Keratinocyte (primary cell): ENCODE measurements around the gene C6orf52. TPM values are rescaled to one million over a fixed set of nuclear protein-coding genes. Genes with fewer than 3 reads are reported as not detected.

Source experiments
- DNase-seq: peaks from one replicate; pipeline ENCODE4 v3.0.0-alpha.2; 2011; ENCODE audit warnings: low read depth, missing footprints, low spot score
- FAIRE-seq: peaks from 2 replicates; lab custom pipeline; 2011; peaks lifted over from hg19 to GRCh38; lab: Jason Lieb, UNC
- H2AFZ ChIP-seq: 2 replicates; pipeline ENCODE4 v1.6.0; 2012; ENCODE audit warnings: low read length, control low read depth, inconsistent platforms; ENCODE audit not compliant: control insufficient read depth
- H3K27ac ChIP-seq: 2 replicates; pipeline ENCODE4 v1.5.1; 2011; ENCODE audit warnings: low read length; ENCODE audit not compliant: control insufficient read depth, insufficient read depth
- H3K27me3 ChIP-seq: 3 replicates; pipeline ENCODE4 v1.6.0; 2011; ENCODE audit warnings: low read length; ENCODE audit not compliant: control insufficient read depth, insufficient read depth; ENCODE audit errors: extremely low read depth
- H3K36me3 ChIP-seq, 2 experiments: 2 replicates in 1 of 2; 3 replicates in 1 of 2; pipeline ENCODE4 v1.5.1; 2011; ENCODE audit warnings: low read length in 2 of 2, mild to moderate bottlenecking in 1 of 2; ENCODE audit not compliant: control insufficient read depth in 2 of 2, insufficient read depth in 2 of 2; ENCODE audit errors: extremely low read depth in 1 of 2
- H3K4me1 ChIP-seq: 3 replicates; pipeline ENCODE4 v1.5.1; 2011; ENCODE audit warnings: low read length; ENCODE audit not compliant: control insufficient read depth, insufficient read depth; ENCODE audit errors: extremely low read depth
- H3K4me2 ChIP-seq: 3 replicates; pipeline ENCODE4 v1.6.0; 2011; ENCODE audit warnings: low read depth, low read length; ENCODE audit not compliant: control insufficient read depth, insufficient read depth; ENCODE audit errors: extremely low read depth
- H3K4me3 ChIP-seq, 3 experiments: fragments of 200-600 bp in 1 of 3; sonication (generic) in 1 of 3; 2 replicates in 2 of 3; 3 replicates in 1 of 3; pipeline ENCODE4 v1.5.1; 2011 to 2016; ENCODE audit warnings: low read length in 3 of 3, mild to moderate bottlenecking in 3 of 3, control low read depth in 2 of 3, inconsistent platforms in 1 of 3, low read depth in 1 of 3, mixed read lengths in 1 of 3, mixed run types in 1 of 3, moderate library complexity in 1 of 3; ENCODE audit not compliant: control insufficient read depth in 2 of 3, insufficient read depth in 2 of 3; ENCODE audit errors: extremely low read depth in 1 of 3
- H3K79me2 ChIP-seq: 2 replicates; pipeline ENCODE4 v1.6.0; 2012; ENCODE audit warnings: low read length; ENCODE audit not compliant: control insufficient read depth, insufficient read depth
- H3K9ac ChIP-seq: 3 replicates; pipeline ENCODE4 v1.6.0; 2011; ENCODE audit warnings: low read length; ENCODE audit not compliant: control insufficient read depth, insufficient read depth; ENCODE audit errors: extremely low read depth
- H3K9me1 ChIP-seq: 3 replicates; pipeline ENCODE4 v1.6.0; 2011; ENCODE audit warnings: low read length; ENCODE audit not compliant: control insufficient read depth, insufficient read depth; ENCODE audit errors: extremely low read depth
- H3K9me3 ChIP-seq: 2 replicates; pipeline ENCODE4 v1.5.1; 2012; ENCODE audit warnings: low read depth, low read length; ENCODE audit not compliant: control insufficient read depth
- H4K20me1 ChIP-seq: 3 replicates; pipeline ENCODE4 v1.6.0; 2011; ENCODE audit warnings: low read length; ENCODE audit not compliant: control insufficient read depth, insufficient read depth; ENCODE audit errors: extremely low read depth
- CTCF ChIP-seq, 3 experiments: IDR thresholded peaks in 1 of 3; conservative IDR thresholded peaks in 1 of 3; optimal IDR thresholded peaks in 1 of 3; 2 replicates in 2 of 3; 3 replicates in 1 of 3; pipeline versions ENCODE3 to v1.5.1; 2011; ENCODE audit warnings: low read length in 3 of 3, mild to moderate bottlenecking in 3 of 3, moderate library complexity in 2 of 3, control low read depth in 1 of 3, inconsistent platforms in 1 of 3; ENCODE audit not compliant: insufficient read depth in 2 of 3; ENCODE audit errors: extremely low read depth in 1 of 3
- EZH2 ChIP-seq: IDR thresholded peaks from one replicate; pipeline ENCODE4 v1.6.1; 2012; ENCODE audit warnings: inconsistent platforms, mild to moderate bottlenecking, low read length, moderate library complexity
- dilution Hi-C: fragments of 300-500 bp; cut with MboI; formaldehyde crosslinking; loops from one replicate; pipeline ENCODE4 v1.7.0; 2020; ENCODE audit warnings: low sequenced_read_pairs; ENCODE audit not compliant: extremely low pct_ligation_motif_present
- polyA plus RNA-seq, 5 experiments: library from polyadenylated mRNA; depleted of rRNA in 3 of 5; stranded (reverse) in 3 of 5; stranded (forward) in 1 of 5; unstranded in 1 of 5; fragments of >200 nt; gene quantifications; 1 replicate in 1 of 5; 2 replicates in 3 of 5; 3 replicates in 1 of 5; pipeline versions ENCODE4 v1.2.1 to v1.2.3, GENCODE V29; 2011 to 2012; ENCODE audit warnings: missing spikeins in 2 of 5, low read depth in 1 of 5, low replicate concordance in 1 of 5

Gene C6orf52
- polyA plus RNA-seq, 1 donor (not counting 4 experiments of a cell fraction or from before 2014, with no cell fraction given), result not detected

GRCh38 chr6:10630178-10630577, 64.2 kb downstream of the C6orf52 start:
- no peak overlapping the region for H3K4me3 ChIP-seq
- FAIRE-seq (no peak), DNase-seq (no peak)
- H3K9me1 ChIP-seq, result no peaks in the 10 kb centered on the region
- peaks cover 0 to 3% of the 10 kb centered on the region in 2 experiments for H3K36me3 ChIP-seq
- no peaks in the 10 kb centered on the region for H3K9me3 ChIP-seq
- no peak for TF ChIP-seq CTCF (optimal IDR thresholded peaks at IDR 0.05 in 1 of 3, IDR thresholded peaks at IDR 0.05 in 1 of 3, conservative IDR thresholded peaks at IDR 0.05 in 1 of 3; ENCODE audit: extremely low read depth in 1 of 3, insufficient read depth in 2 of 3, low read length in 3 of 3)
- no peak for TF ChIP-seq EZH2
- no peak overlapping the region for H3K4me2 ChIP-seq
- H4K20me1 ChIP-seq, result no peaks in the 10 kb centered on the region
- H3K79me2 ChIP-seq, result no peaks in the 10 kb centered on the region
- dilution Hi-C loops, result no loop called here
- H2AFZ ChIP-seq, result no peak overlapping the region
- peaks cover 12% of the 10 kb centered on the region for H3K4me1 ChIP-seq
- H3K27ac ChIP-seq, result no peak overlapping the region
- no peaks in the 10 kb centered on the region for H3K27me3 ChIP-seq
- H3K9ac ChIP-seq, result no peak overlapping the region

GRCh38 chr6:10627800-10628199, 66.6 kb downstream of the C6orf52 start:
- Histone ChIP-seq H3K9me1 (no peaks in the 10 kb centered on the region), H3K4me2 (no peak overlapping the region), H4K20me1 (no peaks in the 10 kb centered on the region), H2AFZ (no peak overlapping the region), H3K9me3 (no peaks in the 10 kb centered on the region), H3K36me3 (peaks cover 0 to 3% of the 10 kb centered on the region in 2 experiments), H3K79me2 (no peaks in the 10 kb centered on the region), H3K4me1 (peaks cover 1% of the 10 kb centered on the region), H3K27me3 (no peaks in the 10 kb centered on the region), H3K9ac (no peak overlapping the region), H3K4me3 (no peak overlapping the region), H3K27ac (no peak overlapping the region)
- no peak for DNase-seq
- FAIRE-seq, result no peak
- TF ChIP-seq CTCF (optimal IDR thresholded peaks at IDR 0.05 in 1 of 3, IDR thresholded peaks at IDR 0.05 in 1 of 3, conservative IDR thresholded peaks at IDR 0.05 in 1 of 3; ENCODE audit: extremely low read depth in 1 of 3, insufficient read depth in 2 of 3, low read length in 3 of 3) (no peak), EZH2 (no peak)
- dilution Hi-C loops, result no loop called here
